Globus pallidus (tissue), 1 donor: ENCODE measurements around the gene NAT14.

Experiments used
- DNase-seq: peaks from one replicate; pipeline ENCODE4 v3.0.0-alpha.2; 2015; ENCODE audit warnings: low spot score

Gene NAT14

GRCh38 chr19:55453511-55454260 lies 31.3 kb upstream of the NAT14 start:
- DNase-seq, result no peak

GRCh38 chr19:55454787-55455243 lies 30.2 kb upstream of the NAT14 start:
- DNase-seq, result peak; percentile 79

- DNase-seq, result no peak
Measured at GRCh38 chr19:55455576-55456235, 29.3 kb upstream of the NAT14 start.

- DNase-seq, result no peak
Measured at GRCh38 chr19:55456347-55456746, 28.6 kb upstream of the NAT14 start.

GRCh38 chr19:55457683-55458457 lies 27.1 kb upstream of the NAT14 start:
- no peak for DNase-seq

GRCh38 chr19:55459551-55459949 lies 25.4 kb upstream of the NAT14 start:
- DNase-seq, result no peak

- DNase-seq, result peak; percentile 40
Measured at GRCh38 chr19:55459950-55460657, 24.9 kb upstream of the NAT14 start.

GRCh38 chr19:55460670-55461258 lies 24.2 kb upstream of the NAT14 start:
- DNase-seq, result peak; percentile 69

- DNase-seq, result peak; percentile 100
Measured at GRCh38 chr19:55461259-55461973, 23.6 kb upstream of the NAT14 start, which contains the start of gene ISOC2. Gene ISOC2, minus strand, starts transcription at chr19:55461642. Its CDS starts 5,156 bp downstream, at chr19:55456486.

GRCh38 chr19:55461974-55462626 lies 22.9 kb upstream of the NAT14 start:
- no peak for DNase-seq

- no peak for DNase-seq
Measured at GRCh38 chr19:55462722-55463121, 22.3 kb upstream of the NAT14 start.

- DNase-seq, result no peak
Measured at GRCh38 chr19:55463583-55464031, 21.4 kb upstream of the NAT14 start.

GRCh38 chr19:55464039-55464661 lies 20.8 kb upstream of the NAT14 start:
- no peak for DNase-seq

GRCh38 chr19:55464662-55465054 lies 20.3 kb upstream of the NAT14 start, which contains the start of gene C19orf85:
Gene C19orf85, minus strand, starts transcription at chr19:55464751. Its CDS starts 197 bp downstream, at chr19:55464554.
- DNase-seq, result no peak

- DNase-seq, result no peak
Measured at GRCh38 chr19:55465460-55466240, 19.3 kb upstream of the NAT14 start.

- no peak for DNase-seq
Measured at GRCh38 chr19:55466241-55466614, 18.8 kb upstream of the NAT14 start.

GRCh38 chr19:55467236-55468053 lies 17.5 kb upstream of the NAT14 start:
- no peak for DNase-seq

- DNase-seq, result no peak
Measured at GRCh38 chr19:55468054-55468393, 17.0 kb upstream of the NAT14 start.
